Stimulated activated CD8-positive, alpha-beta memory T cell treated with anti-CD3 and anti-CD28 coated beads, Interleukin-4, amount 100 ng/mL, for 48 hours (primary cell): ENCODE results near the gene MCOLN3.
"Not testable (repeated sequence)": the region's sequence is repeated elsewhere in the genome, so short reads cannot be mapped to it uniquely, and the experiment has no call there.

Experiments
- DNase-seq: peaks from one replicate; pipeline ENCODE4 v3.0.0-alpha.2; 2020

The MCOLN3 gene

GRCh38 chr1:85047472-85048295, 616 bp downstream of the MCOLN3 start:
- DNase-seq = no peak

GRCh38 chr1:85047144-85047471, 1.2 kb downstream of the MCOLN3 start:
- DNase-seq = no peak

- no peak for DNase-seq
These were observed 5.9 kb downstream of the MCOLN3 start for GRCh38 chr1:85042413-85042812.

GRCh38 chr1:85041793-85042192, 6.5 kb downstream of the MCOLN3 start:
- no peak for DNase-seq

- DNase-seq = no peak
These were observed 15.1 kb downstream of the MCOLN3 start for GRCh38 chr1:85033221-85033620.

- DNase-seq = no peak
These were observed 17.8 kb downstream of the MCOLN3 start for GRCh38 chr1:85030536-85030935.

GRCh38 chr1:85028151-85028550, 20.1 kb downstream of the MCOLN3 start:
- no peak for DNase-seq

- no peak for DNase-seq
These were observed 20.9 kb downstream of the MCOLN3 start for GRCh38 chr1:85027242-85027983.

- DNase-seq = no peak
These were observed 22.4 kb downstream of the MCOLN3 start for GRCh38 chr1:85025940-85026339.

- no peak for DNase-seq
These were observed 23.6 kb downstream of the MCOLN3 start for GRCh38 chr1:85024736-85025135.

GRCh38 chr1:85022700-85023099, 25.6 kb downstream of the MCOLN3 start:
- DNase-seq = no peak

GRCh38 chr1:85019994-85020393, 28.3 kb downstream of the MCOLN3 start:
- DNase-seq = no peak

- no peak for DNase-seq
These were observed 32.5 kb downstream of the MCOLN3 start for GRCh38 chr1:85015826-85016225.

- not testable (repeated sequence) for DNase-seq
These were observed 42.7 kb downstream of the MCOLN3 start for GRCh38 chr1:85005641-85006040.

GRCh38 chr1:85001742-85002141, 46.6 kb downstream of the MCOLN3 start:
- DNase-seq = no peak

GRCh38 chr1:84998642-84999280, 49.5 kb downstream of the MCOLN3 start:
- peak; percentile 72 for DNase-seq

- DNase-seq = peak; percentile 36
These were observed 50.4 kb downstream of the MCOLN3 start for GRCh38 chr1:84997667-84998600.

GRCh38 chr1:84996846-84997666, 51.2 kb downstream of the MCOLN3 start, which contains the start of gene MCOLN2:
Gene MCOLN2, minus strand, starts transcription at chr1:84997113. Its CDS starts 241 bp downstream, at chr1:84996872.
- DNase-seq = peak; percentile 60

- peak; percentile 45 for DNase-seq
These were observed 52.6 kb downstream of the MCOLN3 start for GRCh38 chr1:84995484-84996334.

GRCh38 chr1:84991097-84991920, 57.0 kb downstream of the MCOLN3 start:
- no peak for DNase-seq
